Activated naive CD8-positive, alpha-beta T cell (primary cell): ENCODE measurements around the gene PLCH2.
"Not testable (repeated sequence)": the region's sequence is repeated elsewhere in the genome, so short reads cannot be mapped to it uniquely, and the experiment has no call there.

ENCODE experiments used
- H3K27ac Mint-ChIP-seq: one replicate; pipeline ENCODE4 v1.8.0; 2021; ENCODE audit warnings: mixed read lengths
- H3K27me3 Mint-ChIP-seq: one replicate; pipeline ENCODE4 v1.8.0; 2021; ENCODE audit warnings: mixed read lengths
- H3K36me3 Mint-ChIP-seq: one replicate; pipeline ENCODE4 v1.8.0; 2021; ENCODE audit warnings: mixed read lengths
- H3K4me1 Mint-ChIP-seq: one replicate; pipeline ENCODE4 v1.8.0; 2021; ENCODE audit warnings: low read depth, mixed read lengths
- H3K4me3 Mint-ChIP-seq: one replicate; pipeline ENCODE4 v1.8.0; 2021; ENCODE audit warnings: mild to moderate bottlenecking, mixed read lengths
- H3K9me3 Mint-ChIP-seq: one replicate; pipeline ENCODE4 v1.8.0; 2021; ENCODE audit warnings: low read depth, mixed read lengths

The PLCH2 gene

GRCh38 chr1:2447276-2448097, 28.6 kb upstream of the PLCH2 start:
- H3K27me3 Mint-ChIP-seq: no peaks in the 10 kb centered on the region
- no peaks in the 10 kb centered on the region for H3K9me3 Mint-ChIP-seq
- H3K4me3 Mint-ChIP-seq: no peak overlapping the region
- no peak overlapping the region for H3K27ac Mint-ChIP-seq
- no peaks in the 10 kb centered on the region for H3K36me3 Mint-ChIP-seq
- no peaks in the 10 kb centered on the region for H3K4me1 Mint-ChIP-seq

GRCh38 chr1:2448098-2448445, 28.0 kb upstream of the PLCH2 start:
- H3K9me3 Mint-ChIP-seq: no peaks in the 10 kb centered on the region
- no peaks in the 10 kb centered on the region for H3K27me3 Mint-ChIP-seq
- no peak overlapping the region for H3K4me3 Mint-ChIP-seq
- no peak overlapping the region for H3K27ac Mint-ChIP-seq
- H3K36me3 Mint-ChIP-seq: no peaks in the 10 kb centered on the region
- no peaks in the 10 kb centered on the region for H3K4me1 Mint-ChIP-seq

- Mint-ChIP-seq H3K9me3 (no peaks in the 10 kb centered on the region), H3K36me3 (no peaks in the 10 kb centered on the region), H3K4me3 (no peak overlapping the region), H3K27ac (no peak overlapping the region), H3K27me3 (no peaks in the 10 kb centered on the region), H3K4me1 (no peaks in the 10 kb centered on the region)
These were observed 26.2 kb upstream of the PLCH2 start for GRCh38 chr1:2449636-2450454.

- H3K36me3 Mint-ChIP-seq: no peaks in the 10 kb centered on the region
- H3K27ac Mint-ChIP-seq: no peak overlapping the region
- H3K27me3 Mint-ChIP-seq: no peaks in the 10 kb centered on the region
- H3K4me3 Mint-ChIP-seq: no peak overlapping the region
- no peaks in the 10 kb centered on the region for H3K4me1 Mint-ChIP-seq
- no peaks in the 10 kb centered on the region for H3K9me3 Mint-ChIP-seq
These were observed 24.3 kb upstream of the PLCH2 start for GRCh38 chr1:2451741-2452140.

GRCh38 chr1:2452201-2452931, 23.7 kb upstream of the PLCH2 start:
- Mint-ChIP-seq H3K36me3 (no peaks in the 10 kb centered on the region), H3K27ac (no peak overlapping the region), H3K9me3 (no peaks in the 10 kb centered on the region), H3K4me1 (no peaks in the 10 kb centered on the region), H3K4me3 (no peak overlapping the region), H3K27me3 (no peaks in the 10 kb centered on the region)

GRCh38 chr1:2452932-2453315, 23.2 kb upstream of the PLCH2 start:
- Mint-ChIP-seq H3K27me3 (no peaks in the 10 kb centered on the region), H3K27ac (no peak overlapping the region), H3K36me3 (no peaks in the 10 kb centered on the region), H3K4me3 (no peak overlapping the region), H3K4me1 (no peaks in the 10 kb centered on the region), H3K9me3 (no peaks in the 10 kb centered on the region)

- no peaks in the 10 kb centered on the region for H3K36me3 Mint-ChIP-seq
- no peak overlapping the region for H3K4me3 Mint-ChIP-seq
- H3K9me3 Mint-ChIP-seq: no peaks in the 10 kb centered on the region
These were observed 21.9 kb upstream of the PLCH2 start for GRCh38 chr1:2454227-2454626.

GRCh38 chr1:2455757-2456156, 20.3 kb upstream of the PLCH2 start:
- Mint-ChIP-seq H3K27me3 (no peaks in the 10 kb centered on the region), H3K27ac (no peak overlapping the region), H3K36me3 (no peaks in the 10 kb centered on the region), H3K4me3 (no peak overlapping the region), H3K9me3 (no peaks in the 10 kb centered on the region), H3K4me1 (no peaks in the 10 kb centered on the region)

More at GRCh38 chr1:2454227-2454626, 21.9 kb upstream of the PLCH2 start:
- Mint-ChIP-seq H3K4me1 (no peaks in the 10 kb centered on the region), H3K27ac (no peak overlapping the region), H3K27me3 (no peaks in the 10 kb centered on the region)

GRCh38 chr1:2457444-2457843, 18.6 kb upstream of the PLCH2 start:
- no peaks in the 10 kb centered on the region for H3K27me3 Mint-ChIP-seq
- no peaks in the 10 kb centered on the region for H3K4me1 Mint-ChIP-seq
- H3K9me3 Mint-ChIP-seq: no peaks in the 10 kb centered on the region
- no peak overlapping the region for H3K4me3 Mint-ChIP-seq
- no peak overlapping the region for H3K27ac Mint-ChIP-seq
- no peaks in the 10 kb centered on the region for H3K36me3 Mint-ChIP-seq

GRCh38 chr1:2458687-2459086, 17.4 kb upstream of the PLCH2 start:
- H3K4me1 Mint-ChIP-seq: no peaks in the 10 kb centered on the region
- H3K9me3 Mint-ChIP-seq: no peaks in the 10 kb centered on the region
- H3K36me3 Mint-ChIP-seq: no peaks in the 10 kb centered on the region
- H3K27me3 Mint-ChIP-seq: peaks cover 1% of the 10 kb centered on the region
- no peak overlapping the region for H3K27ac Mint-ChIP-seq
- H3K4me3 Mint-ChIP-seq: no peak overlapping the region

- H3K9me3 Mint-ChIP-seq, H3K27me3 Mint-ChIP-seq, H3K4me3 Mint-ChIP-seq, H3K27ac Mint-ChIP-seq, H3K36me3 Mint-ChIP-seq, H3K4me1 Mint-ChIP-seq: not testable (repeated sequence)
These were observed 16.9 kb upstream of the PLCH2 start for GRCh38 chr1:2459102-2459753.

GRCh38 chr1:2459757-2460156, 16.3 kb upstream of the PLCH2 start:
- Mint-ChIP-seq H3K27me3 (peaks cover 1% of the 10 kb centered on the region), H3K36me3 (no peaks in the 10 kb centered on the region), H3K4me1 (no peaks in the 10 kb centered on the region), H3K9me3 (no peaks in the 10 kb centered on the region), H3K27ac (no peak overlapping the region), H3K4me3 (no peak overlapping the region)

GRCh38 chr1:2460203-2460602, 15.9 kb upstream of the PLCH2 start:
- no peak overlapping the region for H3K27ac Mint-ChIP-seq
- H3K9me3 Mint-ChIP-seq: no peaks in the 10 kb centered on the region
- H3K36me3 Mint-ChIP-seq: no peaks in the 10 kb centered on the region
- no peak overlapping the region for H3K4me3 Mint-ChIP-seq
- no peaks in the 10 kb centered on the region for H3K4me1 Mint-ChIP-seq
- peaks cover 1% of the 10 kb centered on the region for H3K27me3 Mint-ChIP-seq

- no peak overlapping the region for H3K4me3 Mint-ChIP-seq
- no peaks in the 10 kb centered on the region for H3K9me3 Mint-ChIP-seq
- H3K36me3 Mint-ChIP-seq: no peaks in the 10 kb centered on the region
- peaks cover 1% of the 10 kb centered on the region for H3K27me3 Mint-ChIP-seq
- no peak overlapping the region for H3K27ac Mint-ChIP-seq
- H3K4me1 Mint-ChIP-seq: no peaks in the 10 kb centered on the region
These were observed 14.9 kb upstream of the PLCH2 start for GRCh38 chr1:2460996-2461751.
